Sigmoid colon (tissue), 4 donors: Measurements from ENCODE around the gene SYNCRIP.

Experiments used
- POLR2AphosphoS5 ChIP-seq, 4 donors: sonication (generic); formaldehyde crosslinking; IDR thresholded peaks; one replicate each; pipeline ENCODE4 v1.6.1; 2017; ENCODE audit warnings: antibody characterized with exemption in 4 of 4
- TF ChIP-seq, protein P1 (sequence below), 4 experiments: fragments of 450-650 bp in 3 of 4; fragments of 200-600 bp in 1 of 4; IDR thresholded peaks; one replicate each; pipeline ENCODE4 v1.5.1; 2016 to 2019; ENCODE audit warnings: antibody characterized with exemption in 4 of 4, mild to moderate bottlenecking in 3 of 4, moderate library complexity in 2 of 4

DNA sequence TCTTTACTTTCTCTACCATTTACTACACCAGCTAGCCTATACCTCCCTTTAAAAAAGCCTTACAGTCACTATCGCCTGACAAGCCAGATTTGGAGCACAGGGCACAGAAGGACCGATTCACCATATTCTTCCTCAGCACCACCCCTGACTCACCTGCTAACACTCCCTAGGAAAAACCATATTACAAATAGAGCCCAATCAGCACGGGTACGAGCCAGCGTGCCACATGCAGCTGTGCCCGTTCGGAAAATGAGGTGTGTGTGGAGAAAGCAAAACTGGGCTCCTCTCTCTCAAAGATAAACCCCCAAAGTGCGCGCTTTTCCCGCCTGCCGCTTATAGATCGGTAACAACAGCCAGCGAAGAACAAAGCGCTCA is 1.2 kb downstream of the SYNCRIP start:
- TF ChIP-seq, protein P1, sequence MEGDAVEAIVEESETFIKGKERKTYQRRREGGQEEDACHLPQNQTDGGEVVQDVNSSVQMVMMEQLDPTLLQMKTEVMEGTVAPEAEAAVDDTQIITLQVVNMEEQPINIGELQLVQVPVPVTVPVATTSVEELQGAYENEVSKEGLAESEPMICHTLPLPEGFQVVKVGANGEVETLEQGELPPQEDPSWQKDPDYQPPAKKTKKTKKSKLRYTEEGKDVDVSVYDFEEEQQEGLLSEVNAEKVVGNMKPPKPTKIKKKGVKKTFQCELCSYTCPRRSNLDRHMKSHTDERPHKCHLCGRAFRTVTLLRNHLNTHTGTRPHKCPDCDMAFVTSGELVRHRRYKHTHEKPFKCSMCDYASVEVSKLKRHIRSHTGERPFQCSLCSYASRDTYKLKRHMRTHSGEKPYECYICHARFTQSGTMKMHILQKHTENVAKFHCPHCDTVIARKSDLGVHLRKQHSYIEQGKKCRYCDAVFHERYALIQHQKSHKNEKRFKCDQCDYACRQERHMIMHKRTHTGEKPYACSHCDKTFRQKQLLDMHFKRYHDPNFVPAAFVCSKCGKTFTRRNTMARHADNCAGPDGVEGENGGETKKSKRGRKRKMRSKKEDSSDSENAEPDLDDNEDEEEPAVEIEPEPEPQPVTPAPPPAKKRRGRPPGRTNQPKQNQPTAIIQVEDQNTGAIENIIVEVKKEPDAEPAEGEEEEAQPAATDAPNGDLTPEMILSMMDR (IDR thresholded peaks at IDR 0.05) = no peak
- TF ChIP-seq POLR2AphosphoS5 (IDR thresholded peaks at IDR 0.05) = no peak
